ENCODE measurements around the gene RBMS1.
"Not testable (repeated sequence)": the region's sequence is repeated elsewhere in the genome, so short reads cannot be mapped to it uniquely, and the experiment has no call there.

Gene RBMS1

DNA sequence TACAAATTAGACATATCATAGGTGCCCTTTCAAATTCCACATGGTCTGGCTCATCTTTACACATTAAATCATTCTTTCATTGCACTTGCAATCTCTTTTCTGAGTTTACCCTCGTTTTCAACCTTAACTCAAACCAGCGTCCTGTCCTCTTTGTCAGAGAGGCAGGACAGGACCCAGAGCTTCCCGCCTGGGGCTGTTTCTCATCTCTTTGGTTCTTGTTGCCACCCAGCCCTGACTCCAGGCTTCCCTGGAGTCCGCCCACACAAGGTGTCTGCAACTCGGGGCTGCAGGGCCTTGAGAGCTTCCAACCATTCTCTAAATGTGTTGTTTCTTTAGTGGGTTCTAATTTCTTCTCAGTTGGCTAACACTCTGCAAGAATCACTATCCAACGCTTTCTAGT lies 24.4 kb downstream of the RBMS1 start:
- DNase-seq, result no peak

- DNase-seq, result no peak
Observed at GRCh38 chr2:160467086-160467485, 26.5 kb downstream of the RBMS1 start.

GRCh38 chr2:160465406-160465805 lies 28.2 kb downstream of the RBMS1 start:
- peak; percentile 55 for DNase-seq

GRCh38 chr2:160465002-160465401 lies 28.6 kb downstream of the RBMS1 start:
- DNase-seq, result no peak

DNA sequence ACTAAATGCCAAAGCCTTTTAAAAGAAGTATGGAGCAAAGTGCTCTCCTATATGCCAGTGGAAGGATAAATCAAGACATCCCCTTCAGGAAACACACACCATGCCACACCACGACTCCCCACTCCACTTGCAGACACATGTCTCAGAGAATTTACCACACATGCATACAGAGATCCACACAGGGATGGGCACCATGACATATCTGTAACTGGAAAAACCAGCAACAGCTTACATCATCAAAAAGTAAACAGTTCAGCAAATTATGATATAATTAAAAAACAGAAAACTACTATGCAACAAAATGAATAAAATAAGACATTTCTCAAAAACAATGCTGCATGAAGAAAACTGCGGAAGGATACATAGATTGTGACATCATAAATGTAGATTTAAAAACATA lies 29.6 kb downstream of the RBMS1 start:
- DNase-seq, result no peak

- DNase-seq, result peak; percentile 38
Observed at GRCh38 chr2:160463245-160463644, 30.4 kb downstream of the RBMS1 start.

DNA sequence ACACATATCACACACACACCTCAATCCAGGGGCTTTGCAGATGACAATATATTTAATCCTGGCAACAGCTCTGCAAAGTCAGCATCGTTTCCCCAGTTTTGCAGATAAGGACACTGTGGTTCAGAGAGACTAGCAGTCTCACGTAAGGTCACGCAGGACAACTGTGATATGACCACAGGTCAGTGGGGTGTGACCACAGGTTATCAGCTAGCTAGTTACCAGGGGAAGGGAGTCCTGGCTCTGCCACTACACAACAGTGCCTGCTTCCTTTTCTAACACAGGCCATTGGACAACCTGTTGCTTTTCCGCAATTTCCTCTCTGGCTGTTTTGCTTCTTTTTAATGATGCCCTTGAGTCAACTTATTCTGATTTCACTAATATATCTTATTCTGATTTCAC lies 33.3 kb downstream of the RBMS1 start:
- DNase-seq, result no peak

GRCh38 chr2:160459538-160460332 lies 33.9 kb downstream of the RBMS1 start:
- DNase-seq, result no peak

DNA sequence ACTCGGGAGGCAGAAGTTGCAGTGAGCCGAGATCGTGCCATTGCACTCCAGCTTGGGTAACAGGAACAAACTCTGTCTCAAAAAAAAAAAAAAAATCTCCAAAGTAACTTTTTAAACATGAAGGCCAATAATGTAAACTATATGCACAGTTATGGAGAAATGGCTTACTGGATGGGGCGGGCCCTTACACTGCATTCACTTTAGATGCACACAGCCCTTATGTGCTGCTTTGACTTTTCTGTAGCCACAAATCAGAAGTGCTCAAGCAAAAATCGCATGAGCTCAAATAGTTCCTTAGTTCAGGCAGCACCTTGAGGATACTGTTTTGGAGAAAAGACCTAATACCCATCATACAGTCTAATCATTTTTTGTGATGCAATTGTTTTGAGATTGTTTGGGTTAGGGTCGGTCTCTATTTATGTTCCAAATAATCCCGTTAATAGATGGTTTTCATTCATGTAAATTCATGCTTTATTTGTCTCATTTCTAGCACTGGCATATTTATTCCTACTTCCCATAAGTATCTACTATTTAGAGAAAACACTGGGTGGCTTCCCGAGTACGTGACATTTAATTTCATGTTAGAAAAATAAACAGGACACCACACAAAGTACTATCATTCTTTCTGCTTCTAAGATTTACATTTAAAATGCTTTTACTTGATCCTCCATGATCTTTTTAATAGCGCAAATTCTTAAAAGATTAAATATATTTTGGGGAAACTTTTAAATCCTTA lies 34.7 kb downstream of the RBMS1 start:
- no peak for DNase-seq

DNA sequence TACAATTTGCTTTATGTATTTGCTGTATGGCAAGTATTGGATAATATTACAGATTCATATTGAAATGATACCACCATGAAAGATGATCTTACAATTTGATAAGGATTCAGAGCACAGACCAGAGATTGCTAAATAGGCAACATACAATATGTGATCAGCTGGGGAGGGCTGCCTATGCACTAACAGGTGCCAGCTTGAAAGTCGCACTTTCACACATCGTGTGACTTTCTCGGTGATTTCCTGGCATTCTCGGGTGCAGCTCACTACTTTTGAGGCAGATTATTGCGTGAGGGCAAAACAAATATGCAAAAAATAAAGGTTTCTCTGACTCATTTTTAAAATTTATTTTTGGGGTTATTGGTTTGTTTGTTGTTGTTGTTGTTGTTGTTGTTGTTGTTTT lies 36.0 kb downstream of the RBMS1 start:
- peak; percentile 75 for DNase-seq

GRCh38 chr2:160454070-160454797 lies 39.4 kb downstream of the RBMS1 start:
- no peak for DNase-seq

DNA sequence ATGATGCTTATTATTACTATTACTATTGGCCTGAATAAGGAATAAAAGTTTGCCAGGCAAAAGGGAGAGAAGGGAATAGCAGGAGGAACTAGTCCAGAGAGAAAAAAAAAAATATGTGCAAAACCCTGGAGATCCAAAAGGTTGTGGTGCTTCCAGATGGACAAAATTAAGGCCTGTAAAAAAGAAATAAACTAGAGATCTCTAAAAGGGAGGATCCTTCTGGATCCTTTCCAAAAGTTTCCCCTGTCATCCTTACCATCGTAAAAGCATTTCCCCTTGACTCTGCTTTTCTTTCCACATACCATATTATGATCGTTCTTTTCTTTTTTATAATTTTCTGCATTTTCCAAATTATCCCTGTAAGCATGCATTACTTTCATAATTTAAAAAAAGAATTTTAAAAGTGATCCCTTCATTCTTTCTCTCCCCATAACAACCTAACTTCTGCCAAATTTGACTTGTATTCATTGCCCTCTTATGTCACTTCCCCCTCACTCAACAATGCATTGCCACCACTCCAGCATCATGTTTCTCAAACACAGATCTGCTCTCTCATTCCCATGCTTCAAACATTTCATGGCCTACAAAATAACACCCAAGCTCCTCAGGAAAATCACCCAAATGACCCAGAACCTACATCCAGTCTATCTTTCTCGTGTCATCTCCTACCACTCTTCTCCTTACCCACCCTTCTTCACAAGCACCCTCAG lies 40.3 kb downstream of the RBMS1 start:
- no peak for DNase-seq

- DNase-seq, result no peak
Observed at GRCh38 chr2:160450486-160450885, 43.1 kb downstream of the RBMS1 start.

DNA sequence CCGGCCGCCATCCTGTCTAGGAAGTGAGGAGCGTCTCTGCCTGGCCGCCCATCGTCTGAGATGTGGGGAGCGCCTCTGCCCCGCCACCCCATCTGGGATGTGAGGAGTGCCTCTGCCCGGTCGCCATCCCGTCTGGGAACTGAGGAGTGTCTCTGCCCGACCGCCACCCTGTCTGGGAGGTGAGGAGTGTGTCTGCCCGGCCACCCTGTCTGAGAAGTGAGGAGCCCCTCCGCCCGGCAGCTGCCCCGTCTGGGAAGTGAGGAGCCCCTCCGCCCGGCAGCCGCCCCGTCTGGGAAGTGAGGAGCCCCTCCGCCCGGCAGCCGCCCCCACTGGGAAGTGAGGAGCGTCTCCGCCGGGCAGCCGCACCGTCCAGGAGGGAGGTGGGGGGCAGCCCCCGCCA lies 44.8 kb downstream of the RBMS1 start:
- DNase-seq, result not testable (repeated sequence)

GRCh38 chr2:160445673-160446072 lies 47.9 kb downstream of the RBMS1 start:
- DNase-seq, result no peak

- DNase-seq, result no peak
Observed at GRCh38 chr2:160442603-160443002, 51.0 kb downstream of the RBMS1 start.

DNA sequence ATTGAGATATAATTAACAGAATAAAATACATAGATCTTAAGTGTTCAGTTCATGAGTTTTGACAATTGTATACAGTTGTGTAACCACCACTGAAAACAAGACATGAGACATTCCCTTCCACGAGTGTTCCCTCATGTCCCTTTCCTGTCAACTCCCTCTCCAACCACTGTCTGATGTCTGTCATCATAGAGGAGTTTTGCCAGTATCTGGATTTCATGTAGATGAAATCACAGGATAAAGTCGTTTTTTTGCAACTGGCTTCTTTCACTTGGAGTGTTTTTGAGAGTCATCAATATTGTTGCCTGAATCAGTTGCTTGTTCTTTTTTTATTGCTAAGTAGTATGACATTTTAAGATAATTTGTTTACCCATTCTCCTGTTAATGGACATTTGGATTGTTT lies 52.7 kb downstream of the RBMS1 start:
- DNase-seq, result no peak

- not testable (repeated sequence) for DNase-seq
Observed at GRCh38 chr2:160439038-160439437, 54.6 kb downstream of the RBMS1 start.

DNA sequence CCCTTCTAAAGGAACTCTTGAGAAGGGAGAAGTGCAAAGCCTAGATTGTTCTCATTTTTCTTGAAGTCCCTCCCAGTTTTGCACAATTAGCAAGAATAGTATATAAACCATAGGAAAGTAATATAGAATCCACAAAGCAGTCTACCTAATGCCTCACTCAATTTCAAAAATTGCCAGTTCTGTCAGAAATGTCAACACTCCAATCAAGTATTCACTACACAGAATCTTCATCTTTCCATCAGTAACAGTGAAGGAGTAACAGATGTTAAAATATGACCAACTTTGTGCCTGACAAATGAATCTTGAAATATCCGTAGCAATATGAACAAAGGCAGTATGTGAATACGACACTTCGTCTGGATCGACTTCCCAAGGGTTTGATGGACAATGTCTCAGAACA lies 56.3 kb downstream of the RBMS1 start:
- no peak for DNase-seq

DNA sequence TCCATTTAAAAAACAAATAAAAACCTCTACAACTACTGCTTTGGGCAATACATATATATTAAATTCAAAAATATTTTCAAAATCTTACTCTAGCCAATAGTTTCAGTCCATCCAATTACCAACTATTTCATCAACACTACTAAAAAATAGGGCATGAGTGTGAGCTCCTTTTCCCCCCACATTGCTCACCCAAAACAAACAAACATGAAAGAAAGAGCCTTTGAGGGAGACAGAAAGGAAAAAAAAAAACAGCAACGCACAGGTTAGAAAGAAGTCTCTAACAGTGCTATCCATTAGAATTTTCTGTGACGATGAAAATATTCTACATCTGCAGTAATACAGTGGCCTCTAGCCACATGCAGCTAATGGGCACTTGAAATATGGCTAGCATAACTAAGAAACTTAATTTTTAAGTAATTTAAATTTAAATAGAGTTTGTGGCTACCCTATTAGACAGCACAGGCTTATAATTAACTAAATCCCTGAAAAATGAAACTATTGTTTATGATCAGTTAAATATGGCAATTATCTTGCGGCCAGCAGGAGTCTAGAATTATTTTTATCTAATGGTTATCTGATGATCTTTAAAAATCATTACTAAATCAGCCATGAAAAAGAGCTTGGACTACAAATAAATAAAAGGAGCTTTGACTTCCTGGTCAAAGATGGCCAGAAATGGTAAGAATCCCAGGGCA lies 59.2 kb downstream of the RBMS1 start:
- no peak for DNase-seq

DNA sequence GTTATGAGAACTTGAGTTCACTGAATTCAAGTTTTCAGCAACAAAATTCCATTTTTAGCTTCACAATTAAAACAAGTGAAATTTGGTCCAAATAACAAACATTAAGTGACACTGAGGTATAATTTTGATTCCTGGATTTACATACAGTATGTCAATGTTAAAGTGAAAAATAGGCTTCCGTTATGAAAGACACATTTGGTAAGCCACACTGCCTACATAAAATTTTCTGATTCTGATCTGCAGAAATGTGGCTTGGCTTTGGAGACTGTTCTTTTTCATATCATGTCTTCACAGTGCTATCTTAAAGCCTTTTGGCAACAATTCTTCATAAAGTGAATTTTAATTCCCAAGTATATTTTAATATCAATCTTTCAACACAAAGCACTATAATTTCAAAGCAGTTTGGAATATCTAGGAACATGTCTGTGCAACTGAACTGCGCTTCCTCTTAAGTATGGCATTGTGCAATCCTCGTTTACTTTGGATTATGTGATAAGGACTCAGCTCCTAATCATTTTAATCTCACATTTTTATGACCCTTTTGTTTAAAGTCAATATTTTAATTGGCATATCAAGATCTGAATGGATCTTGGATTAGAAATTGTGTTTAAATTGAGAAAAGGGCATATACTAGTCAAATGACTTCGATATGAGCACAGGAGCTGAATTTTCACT lies 60.0 kb downstream of the RBMS1 start:
- DNase-seq, result no peak

GRCh38 chr2:160432633-160433032 lies 61.0 kb downstream of the RBMS1 start:
- no peak for DNase-seq
